Right ventricle myocardium superior (tissue), 1 donor: Measurements from ENCODE around the gene ASCC1. TPM values are rescaled to one million over a fixed set of nuclear protein-coding genes. Genes with fewer than 3 reads are reported as not detected.

Source experiments
- ATAC-seq: fragments of 200-7000 bp; cut with Tn5 transposase; one replicate; pipeline ENCODE4 v1.9.1; 2020; ENCODE audit warnings: mild to moderate bottlenecking; ENCODE audit not compliant: poor library complexity
- DNase-seq: peaks from one replicate; pipeline ENCODE4 v3.0.0-alpha.2; 2020
- intact Hi-C: fragments of 100-400 bp; cut with DNase I; formaldehyde crosslinking; loops from one replicate; pipeline ENCODE4 v1.11.2; 2022
- total RNA-seq: library from RNA; stranded (reverse); fragmentation: NEBNext Ultra II Directional; extraction: Animal tissue kit (Norgen Biotek cat#: 25700); gene quantifications from one replicate; pipeline ENCODE4 v1.2.1, GENCODE V29; 2021
- donor health status: DM: no; HTN: yes; CAD: no; lungs with severe emphysema.

Gene ASCC1
- total RNA-seq, 1 donor from 2014 or later = 32.0 TPM

DNA sequence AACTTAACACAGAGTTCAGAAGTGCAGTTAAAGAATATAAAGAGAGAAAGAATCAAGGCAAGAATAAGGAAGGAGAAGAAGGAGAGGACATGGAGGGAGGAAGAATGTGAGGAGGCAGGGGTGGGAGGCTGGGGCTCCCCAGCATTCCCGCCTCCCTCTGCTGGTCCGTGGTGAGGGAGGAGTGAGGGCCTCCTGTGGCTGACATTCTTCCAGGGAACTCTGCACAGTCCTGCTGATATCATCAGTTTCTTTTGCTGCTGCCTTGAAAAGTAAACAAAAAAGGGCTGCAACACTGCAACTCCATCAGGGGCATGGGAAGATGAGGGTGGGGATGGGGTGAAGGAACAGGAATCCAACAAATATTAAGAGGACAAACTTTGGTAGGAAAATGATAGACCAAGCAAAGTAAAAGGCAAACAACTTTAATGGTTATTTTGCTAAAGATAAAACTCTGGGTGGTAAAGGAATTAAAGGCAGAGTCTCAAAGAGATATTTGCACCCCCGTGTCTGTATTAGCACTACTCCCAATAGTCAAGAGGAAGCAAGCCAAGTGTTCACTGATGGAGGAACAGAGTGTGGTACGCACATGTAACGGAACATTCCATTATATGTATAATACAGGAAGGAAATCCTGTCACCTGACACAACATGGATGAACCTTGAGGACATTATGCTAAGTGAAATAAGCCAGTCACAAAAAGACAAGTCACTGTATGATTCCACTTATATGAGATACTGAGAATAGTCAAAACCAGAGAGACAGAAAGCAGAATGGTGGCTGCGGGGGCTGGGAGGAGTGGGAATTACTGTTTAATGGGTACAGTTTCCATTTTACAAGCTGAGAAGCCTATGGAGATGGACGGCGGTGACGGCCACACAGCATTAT is 119.7 kb downstream of the ASCC1 start:
- DNase-seq = no peak
- no peak for ATAC-seq
- intact Hi-C loops = no loop called here

GRCh38 chr10:72095195-72095594 is 120.9 kb downstream of the ASCC1 start:
- intact Hi-C loops = no loop called here

GRCh38 chr10:72094574-72094973 is 121.5 kb downstream of the ASCC1 start:
- DNase-seq = no peak
- no peak for ATAC-seq
- intact Hi-C loops = no loop called here

More at GRCh38 chr10:72095195-72095594, 120.9 kb downstream of the ASCC1 start:
- ATAC-seq = no peak
- no peak for DNase-seq

- intact Hi-C loops = no loop called here
- ATAC-seq (no peak), DNase-seq (no peak)
Measured at GRCh38 chr10:72093450-72093849, 122.6 kb downstream of the ASCC1 start.

GRCh38 chr10:72092987-72093386 is 123.1 kb downstream of the ASCC1 start:
- no peak for DNase-seq
- no peak for ATAC-seq
- intact Hi-C loops = no loop called here

- DNase-seq = no peak
- intact Hi-C loops = no loop called here
- no peak for ATAC-seq
Measured at GRCh38 chr10:72092171-72092924, 123.7 kb downstream of the ASCC1 start.

DNA sequence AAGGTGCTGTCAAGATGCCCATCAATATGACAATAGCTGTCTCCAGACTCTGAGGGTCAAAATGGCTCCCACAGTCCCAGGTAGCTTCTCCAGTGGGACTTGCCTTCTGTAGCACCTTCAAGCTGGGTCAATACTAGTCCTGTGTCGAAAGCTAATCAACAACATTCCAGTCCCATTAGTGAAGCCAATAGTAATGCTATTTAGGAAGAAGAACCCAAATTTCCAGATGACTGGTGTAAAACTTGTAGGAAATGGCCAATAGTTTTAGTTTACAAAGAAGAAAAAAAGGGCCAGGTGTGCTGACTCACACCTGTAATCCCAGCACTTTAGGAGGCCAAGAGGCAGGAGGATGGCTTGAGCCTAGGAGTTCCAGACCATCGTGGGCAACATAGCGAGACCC is 125.8 kb downstream of the ASCC1 start:
- intact Hi-C loops = no loop called here
- ATAC-seq (no peak), DNase-seq (no peak)

DNA sequence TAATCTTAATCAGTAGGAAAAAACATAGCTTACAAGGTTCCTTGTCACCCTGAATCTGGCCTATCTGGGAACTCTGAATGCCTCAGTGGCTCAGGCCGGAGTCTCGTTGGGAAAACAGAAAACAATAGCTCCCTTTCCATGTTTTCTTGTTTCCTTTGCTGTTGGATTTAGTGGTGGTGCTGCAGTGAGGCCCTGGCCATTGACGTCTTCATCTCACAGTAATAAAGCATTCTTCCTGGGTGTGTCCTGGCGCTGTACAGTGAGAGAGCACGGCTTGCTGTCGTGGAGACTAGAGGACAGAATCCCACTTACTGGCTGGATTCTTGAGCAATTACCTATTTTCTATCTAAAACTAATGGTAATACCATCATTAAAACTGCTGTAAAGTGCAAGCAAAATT is 126.5 kb downstream of the ASCC1 start:
- DNase-seq (no peak), ATAC-seq (no peak)
- intact Hi-C loops = no loop called here

DNA sequence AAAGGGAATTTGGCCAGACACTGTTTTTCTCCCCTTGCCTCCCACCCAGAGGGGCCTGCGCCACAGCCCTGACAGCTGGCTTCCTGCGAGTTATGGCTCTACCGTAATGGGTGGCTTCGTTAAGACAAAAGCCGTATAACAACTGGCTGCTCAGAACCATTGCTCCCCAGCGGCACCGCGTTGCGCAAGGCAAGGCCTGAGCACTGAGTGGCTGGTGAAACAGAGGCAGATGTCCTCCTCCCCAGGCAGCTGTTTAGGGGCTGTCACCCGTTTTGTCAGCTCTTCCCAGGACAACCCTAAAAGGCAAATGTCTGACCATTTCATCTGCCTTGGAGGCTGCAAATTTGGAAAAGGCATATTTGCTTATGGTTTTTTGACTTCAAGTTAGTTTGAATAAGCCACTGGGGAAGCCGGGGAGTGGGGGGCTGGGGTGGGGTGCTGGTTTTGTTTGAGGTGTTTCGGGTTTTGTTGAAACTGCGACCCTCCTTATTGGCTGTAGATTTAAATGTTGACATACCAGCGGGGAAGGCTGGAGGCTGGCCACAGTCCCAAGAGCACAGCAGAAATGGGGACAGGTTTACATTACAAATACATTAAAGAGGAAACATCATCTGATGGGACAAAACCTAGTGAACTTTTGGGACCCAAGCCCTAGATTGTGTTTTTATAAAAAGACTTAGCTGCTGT is 127.0 kb downstream of the ASCC1 start:
- intact Hi-C loops = no loop called here
- peak; percentile 79 for DNase-seq
- peak; percentile 54 for ATAC-seq

- ATAC-seq (peak; percentile 35), DNase-seq (no peak)
- intact Hi-C loops = no loop called here
Measured at GRCh38 chr10:72087969-72088888, 127.8 kb downstream of the ASCC1 start, which contains the start of gene SPOCK2. SPOCK2 (minus strand) TSS chr10:72088551; CDS start chr10:72088328, 223 bp downstream.

GRCh38 chr10:72087392-72087968 is 128.6 kb downstream of the ASCC1 start:
- DNase-seq (no peak), ATAC-seq (peak; percentile 45)
- intact Hi-C loops = no loop called here

GRCh38 chr10:72086466-72087391 is 129.3 kb downstream of the ASCC1 start:
- DNase-seq (peak; percentile 71), ATAC-seq (peak; percentile 18)
- intact Hi-C loops = no loop called here

DNA sequence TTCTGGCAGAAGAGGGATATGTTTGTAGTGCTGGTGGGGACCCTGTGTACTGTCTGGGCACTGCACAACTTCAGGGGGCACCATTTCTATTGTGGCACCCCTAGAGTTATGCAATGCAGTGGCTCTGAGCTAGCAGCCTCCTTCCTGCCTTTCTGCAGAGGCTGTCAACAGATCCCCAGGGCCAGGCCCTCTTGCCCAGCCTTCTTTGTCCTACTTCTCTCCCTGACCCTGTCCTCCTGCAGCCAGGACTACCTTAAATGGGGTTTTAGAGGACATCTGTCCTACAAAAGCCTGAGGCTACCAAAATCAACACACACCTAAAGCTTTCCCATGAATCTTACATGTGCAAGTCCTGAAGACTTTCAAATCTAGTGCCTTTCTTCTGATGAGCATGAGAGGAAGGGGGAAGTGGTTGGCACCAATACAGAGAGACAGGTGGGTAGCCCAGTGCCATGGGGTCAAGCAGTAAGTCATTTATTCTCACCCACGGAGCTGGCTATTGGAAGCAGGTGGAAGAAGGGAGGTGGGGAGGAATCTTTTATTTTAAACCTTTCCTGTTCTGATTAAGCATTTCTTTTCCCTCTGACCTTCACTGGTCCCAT is 130.1 kb downstream of the ASCC1 start:
- intact Hi-C loops = no loop called here
- no peak for ATAC-seq
- DNase-seq = no peak

DNA sequence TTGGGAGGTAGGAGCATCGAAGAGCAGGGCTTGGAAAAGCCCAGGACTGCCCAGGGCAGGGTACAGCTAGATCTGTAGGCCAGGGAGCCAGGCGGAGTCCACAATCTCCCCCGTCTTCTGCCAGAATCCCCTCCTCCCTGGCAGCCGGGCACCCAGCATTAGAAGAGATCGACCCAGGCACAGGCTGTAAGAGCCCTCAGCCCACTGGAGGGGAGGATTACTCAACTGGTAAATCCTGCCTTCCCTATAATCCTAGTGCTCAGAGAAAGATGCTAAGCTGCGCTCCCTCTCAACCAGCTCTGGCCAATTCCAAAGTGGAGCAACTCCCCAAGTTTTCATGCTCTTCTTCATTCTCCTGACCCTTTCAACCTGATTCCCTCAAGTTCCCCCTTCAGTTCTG is 130.9 kb downstream of the ASCC1 start:
- ATAC-seq (no peak), DNase-seq (no peak)
- intact Hi-C loops = no loop called here

GRCh38 chr10:72083790-72084459 is 132.2 kb downstream of the ASCC1 start:
- intact Hi-C loops = no loop called here
- DNase-seq = no peak

More at GRCh38 chr10:72083790-72084459, 132.2 kb downstream of the ASCC1 start:
- ATAC-seq = no peak
